ENCODE measurements around the gene ULK4. TPM values are rescaled to one million over a fixed set of nuclear protein-coding genes. Genes with fewer than 3 reads are reported as not detected.

Gene ULK4
- total RNA-seq, 2 donors from 2014 or later, result 28.7 to 38.4 TPM

DNA sequence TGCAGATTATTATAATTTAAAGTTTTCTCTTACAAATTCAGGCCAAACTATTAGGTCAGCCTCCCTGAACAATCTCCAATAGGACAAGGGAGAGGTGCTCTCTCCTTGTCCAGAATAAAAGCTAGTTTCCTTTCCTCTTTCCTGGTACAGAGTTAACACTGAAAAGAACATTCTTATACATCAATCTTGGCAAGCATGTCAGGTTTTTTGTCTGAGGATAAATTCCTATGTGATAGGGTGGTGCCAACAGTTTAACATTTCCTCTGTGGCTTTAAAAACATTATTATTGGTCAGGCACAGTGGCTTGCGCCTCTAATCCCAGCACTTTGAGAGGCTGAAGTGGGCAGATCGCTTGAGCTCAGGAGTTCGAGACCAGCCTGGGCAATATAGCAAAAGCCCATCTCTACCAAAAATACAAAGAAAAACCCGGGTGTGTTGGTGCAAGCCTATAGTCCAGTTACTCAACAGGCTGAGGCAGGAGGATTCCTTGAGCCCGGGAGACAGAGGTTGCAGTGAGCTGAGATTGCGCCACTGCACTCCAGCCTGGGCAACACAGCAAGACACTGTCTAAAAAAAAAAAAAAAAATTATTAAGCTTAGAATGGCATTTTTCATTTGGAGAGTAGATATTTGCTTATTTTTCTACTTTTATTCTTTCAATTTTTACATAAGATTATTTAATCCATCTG lies 13.7 kb upstream of the ULK4 start:
- Histone ChIP-seq H3K27ac (no peak overlapping the region), H3K4me3 (no peak overlapping the region), H3K4me1 (ENCODE audit: control insufficient read depth in 1 of 2, low read depth in 2 of 2) (no peaks in the 10 kb centered on the region), H3K36me3 (no peaks in the 10 kb centered on the region), H3K27me3 (replicated peaks; ENCODE audit: insufficient read depth) (no peaks in the 10 kb centered on the region), H3K9me3 (no peaks in the 10 kb centered on the region)
- TF ChIP-seq, protein P1, sequence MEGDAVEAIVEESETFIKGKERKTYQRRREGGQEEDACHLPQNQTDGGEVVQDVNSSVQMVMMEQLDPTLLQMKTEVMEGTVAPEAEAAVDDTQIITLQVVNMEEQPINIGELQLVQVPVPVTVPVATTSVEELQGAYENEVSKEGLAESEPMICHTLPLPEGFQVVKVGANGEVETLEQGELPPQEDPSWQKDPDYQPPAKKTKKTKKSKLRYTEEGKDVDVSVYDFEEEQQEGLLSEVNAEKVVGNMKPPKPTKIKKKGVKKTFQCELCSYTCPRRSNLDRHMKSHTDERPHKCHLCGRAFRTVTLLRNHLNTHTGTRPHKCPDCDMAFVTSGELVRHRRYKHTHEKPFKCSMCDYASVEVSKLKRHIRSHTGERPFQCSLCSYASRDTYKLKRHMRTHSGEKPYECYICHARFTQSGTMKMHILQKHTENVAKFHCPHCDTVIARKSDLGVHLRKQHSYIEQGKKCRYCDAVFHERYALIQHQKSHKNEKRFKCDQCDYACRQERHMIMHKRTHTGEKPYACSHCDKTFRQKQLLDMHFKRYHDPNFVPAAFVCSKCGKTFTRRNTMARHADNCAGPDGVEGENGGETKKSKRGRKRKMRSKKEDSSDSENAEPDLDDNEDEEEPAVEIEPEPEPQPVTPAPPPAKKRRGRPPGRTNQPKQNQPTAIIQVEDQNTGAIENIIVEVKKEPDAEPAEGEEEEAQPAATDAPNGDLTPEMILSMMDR (IDR thresholded peaks at IDR 0.05), result no peak
- no peak for ATAC-seq (ENCODE audit: insufficient number of reproducible peaks, low FRiP score, low read depth)
- no peak for DNase-seq (ENCODE audit: low spot score)

DNA sequence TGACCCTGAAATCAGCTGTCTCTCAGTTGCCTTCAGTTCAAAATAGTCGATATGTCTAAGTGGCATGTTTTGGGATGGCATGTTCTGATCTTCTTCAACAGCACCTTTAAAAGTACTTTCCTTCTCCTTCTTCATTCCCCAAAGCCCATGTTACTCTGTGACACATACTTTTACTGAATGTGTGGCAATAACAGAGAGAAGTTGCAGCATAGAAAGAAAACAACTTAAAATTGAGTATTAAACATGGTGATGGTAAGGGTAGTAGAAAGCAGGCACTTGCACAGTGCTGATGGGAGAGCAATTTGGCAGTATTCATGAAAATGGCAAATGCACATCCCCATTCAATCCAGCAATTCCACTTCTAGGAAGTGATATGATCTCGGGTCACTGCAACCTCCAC lies 12.3 kb upstream of the ULK4 start:
- ATAC-seq (ENCODE audit: insufficient number of reproducible peaks, low FRiP score, low read depth) (no peak), DNase-seq (ENCODE audit: low spot score) (no peak)
- H3K4me1 ChIP-seq (ENCODE audit: control insufficient read depth in 1 of 2, low read depth in 2 of 2), result no peaks in the 10 kb centered on the region
- H3K27ac ChIP-seq, result no peak overlapping the region
- no peaks in the 10 kb centered on the region for H3K36me3 ChIP-seq
- H3K9me3 ChIP-seq, result no peaks in the 10 kb centered on the region
- no peaks in the 10 kb centered on the region for H3K27me3 ChIP-seq (replicated peaks; ENCODE audit: insufficient read depth)
- no peak overlapping the region for H3K4me3 ChIP-seq
- TF ChIP-seq, protein P1 (IDR thresholded peaks at IDR 0.05), result no peak

DNA sequence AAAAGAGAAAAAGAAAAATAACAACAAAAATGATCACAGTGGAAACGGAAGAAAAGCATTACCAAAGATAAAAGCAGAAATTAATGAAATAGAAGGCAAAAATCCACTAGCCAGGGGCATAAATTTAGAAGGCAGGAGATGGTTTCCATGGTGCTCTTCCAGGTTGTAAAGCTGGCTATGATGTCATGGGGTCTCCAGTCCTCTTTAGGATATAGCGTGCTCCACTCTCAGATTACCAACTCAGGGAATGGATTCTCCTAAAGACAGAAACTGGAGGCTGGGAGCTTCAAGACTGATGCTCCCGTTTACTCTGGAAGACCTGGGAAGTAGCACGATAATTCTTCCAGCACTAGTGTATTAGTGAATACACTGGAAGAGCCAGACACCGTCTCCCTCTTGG lies 10.9 kb upstream of the ULK4 start:
- TF ChIP-seq, protein P1 (IDR thresholded peaks at IDR 0.05), result no peak

DNA sequence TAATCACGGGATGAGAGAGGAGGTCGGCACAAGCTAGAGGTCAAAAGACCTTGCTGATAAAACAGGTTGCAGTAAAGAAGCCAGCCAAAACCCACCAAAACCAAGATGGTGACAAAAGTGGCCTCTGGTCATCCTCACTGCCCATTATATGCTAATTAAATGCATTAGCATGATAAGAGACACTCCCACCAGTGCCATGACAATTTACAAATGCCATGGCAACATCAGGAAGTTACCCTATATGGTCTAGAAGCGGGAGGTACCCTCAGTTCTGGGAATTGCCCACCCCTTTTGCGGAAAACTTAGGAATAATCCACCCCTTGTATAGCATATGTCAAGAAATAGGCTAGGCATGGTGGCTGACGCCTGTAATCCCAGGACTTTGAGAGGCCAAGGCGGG lies 4.3 kb upstream of the ULK4 start:
- DNase-seq (ENCODE audit: low spot score) (no peak), ATAC-seq (ENCODE audit: insufficient number of reproducible peaks, low FRiP score, low read depth) (no peak)
- peaks cover 0 to 3% of the 10 kb centered on the region in 2 donors for H3K4me1 ChIP-seq (ENCODE audit: control insufficient read depth in 1 of 2, low read depth in 2 of 2)

More for the DNA sequence above, 10.9 kb upstream of the ULK4 start:
- H3K4me1 ChIP-seq (ENCODE audit: control insufficient read depth in 1 of 2, low read depth in 2 of 2), result no peaks in the 10 kb centered on the region
- no peaks in the 10 kb centered on the region for H3K9me3 ChIP-seq
- DNase-seq (ENCODE audit: low spot score) (no peak), ATAC-seq (ENCODE audit: insufficient number of reproducible peaks, low FRiP score, low read depth) (no peak)
- no peaks in the 10 kb centered on the region for H3K36me3 ChIP-seq
- H3K27ac ChIP-seq, result no peak overlapping the region
- no peaks in the 10 kb centered on the region for H3K27me3 ChIP-seq (replicated peaks; ENCODE audit: insufficient read depth)
- no peak overlapping the region for H3K4me3 ChIP-seq

DNA sequence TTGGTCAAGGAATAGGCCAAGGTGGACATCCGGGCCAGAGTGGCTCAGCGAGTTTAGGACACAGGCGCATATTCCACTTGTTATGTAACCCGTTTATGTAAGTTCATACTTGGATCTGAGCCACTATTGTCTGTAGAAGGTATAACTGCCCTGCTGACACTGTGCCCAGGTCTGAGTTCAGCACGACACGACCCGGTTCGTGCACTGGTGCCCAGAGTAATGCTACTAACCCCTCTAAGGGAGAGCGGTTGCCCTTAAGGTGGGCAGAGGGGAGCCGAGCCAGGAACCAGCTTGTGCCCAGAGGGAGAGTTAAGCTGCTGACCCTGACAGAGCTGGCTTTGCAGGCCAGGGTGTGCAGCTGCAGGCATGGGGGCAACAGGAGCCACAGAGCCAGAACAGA lies 1.9 kb upstream of the ULK4 start:
- no peak overlapping the region for H3K4me3 ChIP-seq
- DNase-seq (ENCODE audit: low spot score) (no peak), ATAC-seq (ENCODE audit: insufficient number of reproducible peaks, low FRiP score, low read depth) (no peak)
- no peaks in the 10 kb centered on the region for H3K36me3 ChIP-seq
- TF ChIP-seq, protein P1 (IDR thresholded peaks at IDR 0.05), result no peak
- H3K27ac ChIP-seq, result no peak overlapping the region
- H3K27me3 ChIP-seq (replicated peaks; ENCODE audit: insufficient read depth), result no peaks in the 10 kb centered on the region
- no peaks in the 10 kb centered on the region for H3K9me3 ChIP-seq
- peaks cover 8 to 10% of the 10 kb centered on the region in 2 donors for H3K4me1 ChIP-seq (ENCODE audit: control insufficient read depth in 1 of 2, low read depth in 2 of 2)

More for the DNA sequence above, 4.3 kb upstream of the ULK4 start:
- no peaks in the 10 kb centered on the region for H3K36me3 ChIP-seq
- H3K27ac ChIP-seq, result no peak overlapping the region
- no peaks in the 10 kb centered on the region for H3K9me3 ChIP-seq
- H3K27me3 ChIP-seq (replicated peaks; ENCODE audit: insufficient read depth), result no peaks in the 10 kb centered on the region
- TF ChIP-seq, protein P1 (IDR thresholded peaks at IDR 0.05), result no peak
- no peak overlapping the region for H3K4me3 ChIP-seq
